HG03196 (cell line): ENCODE data around the gene NAALADL2.

Experiments used
- ATAC-seq: cut with Tn5 transposase; IDR thresholded peaks from one replicate; pipeline ENCODE4 v1.9.1; 2021; ENCODE audit not compliant: unreplicated experiment

The NAALADL2 gene

DNA sequence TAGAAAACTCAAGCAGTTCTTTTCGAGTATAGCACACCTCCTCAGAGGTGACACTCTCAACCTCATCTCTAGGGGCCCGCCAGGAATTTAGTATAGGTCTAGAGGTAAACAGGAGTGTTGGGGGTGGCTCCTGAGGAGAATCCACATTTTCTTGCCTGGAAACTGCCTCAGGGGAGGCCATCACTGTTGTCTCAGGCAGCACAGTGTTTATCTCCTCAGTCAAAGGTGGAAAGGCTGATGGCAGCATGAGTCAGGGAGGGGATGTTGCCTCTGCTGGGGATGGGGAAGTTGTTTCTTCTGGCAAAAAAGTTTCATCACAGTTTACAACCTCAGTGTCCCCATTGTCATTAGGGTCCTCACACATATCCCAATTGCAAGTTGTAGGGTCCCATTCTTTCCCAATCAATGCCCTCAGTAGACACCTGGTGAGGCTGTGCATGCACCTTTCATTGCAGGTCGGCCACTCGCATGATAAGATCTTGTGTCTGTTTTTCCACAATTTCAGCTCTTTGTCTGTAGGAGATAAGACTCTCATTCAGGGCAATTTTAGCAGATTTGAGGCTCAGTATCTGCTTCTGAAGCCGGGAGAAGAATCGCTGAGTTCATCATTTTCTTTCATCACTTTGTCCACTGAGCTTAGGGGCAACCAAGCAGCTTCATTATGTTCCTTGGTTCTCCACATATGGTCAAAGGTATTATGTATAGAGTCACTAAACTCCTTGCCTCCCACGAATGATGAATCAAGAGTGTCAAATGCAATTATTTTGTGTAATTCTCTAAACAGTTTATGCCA is 25.8 kb downstream of the NAALADL2 start:
- ATAC-seq: no peak

DNA sequence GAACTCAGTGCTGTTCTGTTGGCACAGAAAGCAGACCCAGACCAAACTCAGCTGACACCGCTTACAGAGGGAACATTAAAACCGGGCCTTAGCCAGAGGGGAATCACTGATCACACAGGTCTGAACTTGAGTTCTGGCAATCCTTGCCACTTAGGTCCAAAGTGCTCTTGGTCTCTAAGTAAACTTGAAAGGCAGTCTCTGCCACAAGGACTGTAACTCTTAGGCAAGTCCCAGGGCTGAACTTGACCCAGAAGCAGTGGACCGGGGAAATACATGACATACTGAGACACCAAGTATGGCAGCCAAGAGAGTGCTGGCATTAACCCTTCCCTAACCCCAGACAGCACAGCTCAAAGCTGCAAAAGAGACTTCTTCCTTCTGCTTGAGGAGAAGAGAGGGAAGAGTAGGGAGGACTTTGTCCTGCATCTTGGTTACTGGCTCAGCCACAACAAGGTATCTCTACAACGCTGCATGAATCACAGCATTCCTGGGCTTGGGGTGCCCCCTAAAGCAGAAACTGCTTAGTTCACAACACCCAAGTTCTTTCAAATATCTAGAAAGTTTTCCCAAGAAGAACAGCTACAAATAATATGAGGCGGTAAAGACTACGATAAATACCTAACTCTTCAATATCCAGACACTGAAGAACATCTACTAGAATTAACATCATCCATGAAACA is 32.5 kb downstream of the NAALADL2 start:
- ATAC-seq: no peak

DNA sequence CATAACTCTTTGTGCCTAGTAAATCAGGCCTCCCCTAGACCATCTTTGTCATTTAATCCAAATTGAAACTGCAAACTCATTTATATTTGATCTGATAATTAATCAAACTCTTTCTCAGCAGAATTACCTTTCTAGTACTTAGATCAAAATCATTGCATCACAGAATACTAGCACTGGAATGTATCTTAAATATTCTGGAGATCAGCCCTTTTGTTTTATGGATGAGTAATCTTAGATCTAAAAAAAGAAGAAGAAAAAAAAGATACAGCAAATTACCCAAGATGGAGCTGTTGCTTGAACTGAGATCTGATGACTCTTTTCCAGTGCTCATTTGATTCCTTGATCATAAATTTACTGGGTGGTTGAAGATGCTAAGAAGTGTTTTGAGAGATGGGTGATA is 47.9 kb downstream of the NAALADL2 start:
- ATAC-seq: no peak

DNA sequence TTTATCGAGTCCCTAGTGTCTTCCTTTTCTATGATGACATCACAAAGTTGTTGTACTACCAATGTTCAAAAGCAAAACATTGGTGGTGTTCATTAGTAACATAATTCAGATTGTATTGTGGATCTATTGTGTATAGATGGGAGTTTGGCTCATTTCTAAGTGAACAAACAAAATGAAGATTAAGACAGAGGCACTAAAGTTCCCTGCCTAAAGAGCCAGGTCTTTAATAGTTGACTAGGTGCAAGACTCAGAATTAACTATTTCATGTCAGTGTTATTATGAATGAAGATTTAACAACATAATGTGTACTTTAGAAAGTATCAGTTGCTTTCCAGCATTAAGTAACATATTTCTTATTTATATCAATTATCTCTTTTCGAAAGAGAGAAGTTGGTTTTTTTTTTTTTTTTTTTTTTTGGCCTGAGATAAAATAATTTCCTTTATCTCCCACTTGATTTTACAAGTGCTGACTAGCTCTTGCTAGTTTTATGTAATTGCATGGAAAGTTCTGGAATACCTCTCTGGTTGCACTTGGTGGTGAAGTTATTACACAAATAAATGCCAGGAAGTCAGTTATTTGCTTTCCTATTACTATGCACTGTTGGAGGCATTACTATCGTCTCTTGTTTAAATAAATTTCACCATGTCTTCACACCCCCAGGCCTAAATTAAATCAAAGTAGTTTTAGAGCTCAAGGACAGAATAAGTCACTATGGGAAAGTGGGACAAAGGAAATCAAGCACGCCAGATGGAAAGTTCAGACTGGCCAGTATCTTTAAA is 48.7 kb downstream of the NAALADL2 start:
- ATAC-seq: no peak

DNA sequence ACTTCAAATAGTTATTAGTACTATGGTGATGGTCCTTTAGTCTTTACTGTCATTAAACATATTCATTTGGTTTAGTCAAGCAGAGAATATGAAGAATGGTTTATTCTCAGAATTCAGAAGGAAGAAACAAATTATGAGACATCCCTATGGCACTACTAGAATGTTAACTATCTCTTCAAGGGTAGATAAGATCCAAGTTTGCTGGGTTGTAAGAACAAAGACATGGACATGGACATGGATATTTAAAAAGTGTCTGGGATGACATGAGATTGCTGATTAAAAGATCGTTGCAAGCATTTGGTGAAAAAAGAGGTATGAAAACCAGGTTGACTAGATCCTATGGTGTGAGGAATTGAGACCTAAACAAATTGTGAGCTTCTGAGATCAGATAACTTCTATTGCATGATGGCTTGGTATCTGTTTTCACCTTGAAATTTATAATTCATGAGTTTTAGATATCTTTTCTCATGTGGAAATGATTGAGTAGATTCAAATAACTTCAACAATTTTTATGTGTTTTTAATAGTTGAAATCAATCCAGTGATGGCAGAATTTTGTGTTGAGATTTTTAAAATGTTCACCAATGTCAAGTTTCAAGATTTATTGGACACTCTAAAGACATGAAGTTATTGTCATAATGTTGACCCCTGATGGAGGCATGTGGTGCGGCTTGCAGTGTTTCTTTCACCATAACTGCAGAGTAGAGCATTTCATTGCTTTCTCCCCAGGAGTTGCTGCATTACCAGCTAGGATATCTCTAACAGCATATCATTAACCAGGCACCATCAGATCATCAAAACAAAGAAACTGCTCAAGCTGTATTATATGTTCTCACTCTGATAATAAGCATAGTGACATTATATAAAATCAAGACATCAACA is 72.6 kb downstream of the NAALADL2 start:
- ATAC-seq: no peak

DNA sequence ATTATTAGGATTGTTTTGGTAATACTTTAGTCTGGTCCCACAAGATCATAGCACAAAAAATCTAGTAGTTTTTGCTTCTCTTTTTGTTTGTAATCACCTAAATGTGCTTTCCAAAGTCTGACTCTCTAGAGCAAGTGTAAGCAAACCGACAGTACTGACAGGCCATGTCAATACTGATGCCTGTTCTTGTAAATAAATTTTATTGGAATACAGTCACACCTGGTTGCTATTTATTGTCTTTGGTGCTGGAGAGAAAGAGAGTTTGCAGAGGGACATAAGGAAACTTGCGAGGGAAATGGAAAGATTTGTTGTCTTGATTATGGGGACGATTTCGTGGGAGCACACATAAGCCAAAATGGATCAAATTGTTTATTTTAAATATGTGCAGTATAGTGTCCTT is 77.5 kb downstream of the NAALADL2 start:
- no peak for ATAC-seq

DNA sequence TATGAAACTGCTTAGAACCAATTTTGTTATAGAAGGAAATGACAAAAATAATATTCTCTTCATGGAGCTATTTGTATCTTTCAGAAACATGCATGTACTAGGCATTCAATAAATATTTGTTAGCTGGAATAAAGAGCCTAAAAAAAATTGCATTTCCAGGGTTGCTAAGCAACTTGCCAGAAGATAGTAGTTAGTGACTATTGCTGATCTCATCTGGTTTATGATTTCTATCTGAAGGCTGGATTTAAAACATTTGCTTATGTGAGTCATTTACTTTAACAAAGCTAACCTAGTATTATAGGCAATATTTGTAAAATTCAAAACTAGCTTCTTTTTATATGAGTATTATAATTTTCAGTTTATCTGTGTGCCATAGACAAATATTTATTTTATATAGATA is 78.3 kb downstream of the NAALADL2 start:
- no peak for ATAC-seq

DNA sequence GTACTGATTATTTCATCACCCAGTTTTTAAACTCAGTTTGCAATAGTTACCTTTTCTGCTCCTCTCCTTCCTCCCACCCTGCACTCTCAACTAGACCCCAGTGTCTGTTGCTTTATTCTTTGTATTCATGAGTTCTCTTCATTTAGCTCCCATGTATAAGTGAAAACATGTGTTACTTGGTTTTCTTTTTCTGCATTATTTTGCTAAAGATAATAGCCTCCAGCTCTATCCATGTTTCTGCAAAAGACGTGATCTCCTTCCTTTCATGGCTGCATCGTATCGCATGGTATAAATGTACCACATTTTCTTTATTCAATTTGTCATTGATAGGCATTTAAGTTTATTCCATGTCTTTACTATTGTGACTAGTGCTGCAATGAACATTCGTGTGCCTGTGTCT is 79.0 kb downstream of the NAALADL2 start:
- ATAC-seq: no peak

DNA sequence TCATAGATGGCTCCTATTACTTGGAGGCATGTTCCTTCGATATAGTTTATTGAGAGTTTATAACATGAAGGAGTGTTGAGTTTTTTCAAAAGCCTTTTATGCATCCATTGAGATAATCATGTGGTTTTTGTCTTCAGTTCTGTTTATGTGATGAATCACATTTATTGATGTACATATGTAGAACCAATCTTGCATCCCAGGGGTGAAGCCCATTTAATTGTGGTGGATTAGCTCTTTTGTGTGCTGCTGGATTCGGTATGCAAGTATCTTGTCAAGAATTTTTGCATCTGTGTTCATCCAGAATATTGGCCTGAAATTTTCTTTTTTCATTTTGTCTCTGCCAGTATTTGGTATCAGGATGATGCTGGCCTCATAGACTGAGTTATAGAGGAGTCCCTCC is 81.0 kb downstream of the NAALADL2 start:
- ATAC-seq: no peak

DNA sequence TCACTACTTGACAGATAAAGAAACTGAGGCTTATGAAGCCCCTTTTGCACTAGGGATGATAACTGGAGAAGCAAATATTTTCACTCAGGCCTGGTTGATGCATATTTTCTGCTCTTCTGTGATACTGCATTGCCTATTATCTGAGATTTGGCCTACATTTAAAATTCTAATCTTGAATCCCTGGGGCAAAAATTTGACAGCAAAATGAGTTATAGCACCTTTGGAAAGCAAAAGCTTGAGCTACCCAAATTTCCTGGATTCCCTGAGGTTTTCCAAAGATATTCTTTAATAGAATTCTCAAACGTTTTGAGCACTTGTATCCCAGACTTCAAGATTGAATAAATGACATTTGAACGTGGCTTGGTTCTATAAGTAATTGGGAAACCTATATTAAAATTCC is 86.1 kb downstream of the NAALADL2 start:
- no peak for ATAC-seq

DNA sequence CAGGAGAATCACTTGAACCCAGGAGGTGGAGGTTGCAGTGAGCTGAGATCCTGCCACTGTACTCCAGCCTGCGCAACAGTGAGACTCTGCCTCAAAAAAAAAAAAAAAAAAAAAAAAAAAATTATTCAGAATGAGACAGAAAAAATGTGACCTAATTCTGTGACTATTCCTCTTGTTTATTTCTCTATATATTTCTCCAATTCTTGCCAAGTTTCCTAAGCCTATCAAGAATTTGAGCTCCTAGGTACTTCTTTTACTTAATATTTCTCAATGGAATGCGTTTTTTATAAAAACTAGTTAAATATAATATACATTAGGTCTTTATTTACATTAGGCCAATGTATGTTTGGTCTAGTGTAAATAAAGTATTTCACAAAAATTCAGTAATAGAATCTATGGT is 86.8 kb downstream of the NAALADL2 start:
- no peak for ATAC-seq

DNA sequence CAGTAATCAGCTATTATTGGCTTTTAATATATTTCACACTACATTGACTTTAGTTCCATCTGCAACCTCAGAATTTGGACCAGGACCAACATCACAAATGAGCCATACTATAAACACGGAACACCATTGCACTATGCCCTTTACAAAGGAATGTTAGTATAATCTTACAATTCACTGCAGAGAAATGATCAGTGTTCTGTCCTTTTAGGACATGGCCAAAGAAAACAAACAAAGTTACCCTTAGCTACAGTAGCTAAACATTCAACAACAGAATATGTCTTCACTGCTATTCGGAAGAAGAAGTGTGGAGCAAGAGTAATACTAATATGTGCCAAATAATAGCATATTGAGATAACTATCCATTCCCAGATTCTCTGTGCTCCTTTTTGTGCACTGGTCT is 90.4 kb downstream of the NAALADL2 start:
- ATAC-seq: no peak

DNA sequence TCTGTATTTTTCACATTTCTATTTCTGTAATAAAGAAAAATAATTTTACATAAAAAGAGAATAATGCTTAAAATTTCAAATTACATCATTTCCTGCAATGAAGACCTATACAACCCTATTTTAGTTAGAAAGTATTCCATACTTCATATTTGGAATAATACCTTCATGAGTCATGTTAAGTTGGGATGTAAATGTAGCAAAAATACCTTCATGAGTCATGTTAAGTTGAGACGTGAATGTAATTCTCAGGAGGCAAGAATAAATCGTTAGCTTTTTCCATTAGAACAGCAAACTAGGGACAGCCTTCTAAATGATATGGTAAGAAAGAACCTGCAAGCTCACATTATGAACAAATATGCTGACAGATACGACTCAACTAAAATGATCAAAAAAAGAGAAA is 91.9 kb downstream of the NAALADL2 start:
- no peak for ATAC-seq

DNA sequence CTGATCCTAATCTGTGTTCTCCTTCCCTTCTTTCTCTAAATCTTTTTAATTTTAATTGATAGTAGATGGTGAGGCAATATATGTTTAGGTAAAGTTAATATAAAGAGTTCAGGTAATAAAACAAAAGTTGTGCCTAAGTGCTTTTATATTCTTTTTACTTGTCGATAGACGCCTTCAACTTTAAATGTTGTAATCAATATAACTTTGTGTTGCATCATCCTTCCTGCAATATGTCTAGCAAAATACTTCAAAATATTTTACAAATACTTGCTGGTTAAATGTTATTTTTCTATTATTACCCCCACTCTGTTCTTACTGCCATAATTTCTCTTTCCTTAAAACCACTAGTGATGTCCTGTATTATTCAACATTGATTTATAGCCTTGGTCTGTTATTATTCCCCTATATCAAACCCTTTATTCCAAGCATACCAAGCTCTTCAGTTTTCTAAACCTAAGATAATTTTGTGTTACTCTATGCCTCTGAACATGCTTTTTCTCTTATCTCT is 92.4 kb downstream of the NAALADL2 start:
- no peak for ATAC-seq

DNA sequence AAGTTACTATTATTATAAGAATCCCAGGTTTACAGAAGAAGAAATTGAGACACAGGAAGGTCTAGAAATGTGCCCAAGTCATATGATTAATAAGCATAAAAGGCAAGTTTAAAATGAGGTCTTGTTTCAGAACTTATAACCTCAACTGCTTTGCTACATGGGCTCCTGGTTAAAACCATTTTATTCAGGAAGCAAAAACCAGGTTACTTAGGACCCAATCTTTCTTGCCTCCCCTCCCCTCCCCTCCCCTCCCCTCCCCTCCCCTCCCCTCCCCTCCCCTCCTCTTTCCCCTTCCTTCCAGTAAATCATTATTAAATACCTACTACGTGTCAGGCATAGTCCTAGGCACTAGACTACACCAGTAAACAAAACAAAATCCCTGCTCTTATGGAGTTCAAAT is 93.9 kb downstream of the NAALADL2 start:
- ATAC-seq: no peak

DNA sequence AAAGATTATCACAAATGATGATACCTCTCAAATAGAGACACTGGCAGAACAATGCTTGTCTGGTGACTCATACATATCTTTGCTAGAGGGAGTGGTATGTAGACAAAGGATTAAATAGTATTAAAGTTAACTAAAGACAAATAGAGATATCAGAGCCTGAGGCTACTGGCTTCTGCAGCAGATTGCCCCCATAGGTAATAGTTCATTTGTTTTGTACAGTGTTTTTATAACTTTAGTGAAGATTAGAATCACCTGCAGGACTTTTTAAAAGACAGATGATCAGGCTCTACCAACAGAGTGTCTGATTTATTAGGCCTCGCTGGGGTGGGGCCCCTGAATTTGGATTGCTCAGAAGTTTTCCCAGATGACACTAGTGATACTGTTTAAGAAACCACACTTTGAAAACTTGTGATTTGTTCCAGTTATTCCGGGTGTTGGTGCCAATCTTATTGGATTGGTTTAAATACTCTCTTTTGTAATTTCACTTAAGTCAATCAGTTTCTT is 96.4 kb downstream of the NAALADL2 start:
- ATAC-seq: no peak

DNA sequence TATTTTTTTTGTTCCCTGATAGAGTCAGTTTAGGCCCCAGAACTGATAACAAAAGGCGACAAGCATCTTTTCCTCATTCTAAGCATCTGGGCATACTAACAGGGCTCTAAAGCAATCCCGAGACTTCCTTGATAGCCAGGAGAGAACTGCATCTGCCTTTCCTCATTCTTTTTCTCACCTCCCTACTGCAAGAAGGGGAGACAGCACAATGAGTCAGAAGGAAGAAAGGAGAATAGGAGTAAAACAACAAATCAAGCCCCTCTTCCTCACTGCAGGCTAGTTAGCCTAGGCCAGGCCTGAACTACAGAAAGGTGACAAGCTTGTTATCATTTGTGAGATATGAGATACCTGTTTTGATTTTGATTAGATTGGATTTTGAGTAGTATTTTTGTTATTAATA is 97.9 kb downstream of the NAALADL2 start:
- ATAC-seq: no peak

DNA sequence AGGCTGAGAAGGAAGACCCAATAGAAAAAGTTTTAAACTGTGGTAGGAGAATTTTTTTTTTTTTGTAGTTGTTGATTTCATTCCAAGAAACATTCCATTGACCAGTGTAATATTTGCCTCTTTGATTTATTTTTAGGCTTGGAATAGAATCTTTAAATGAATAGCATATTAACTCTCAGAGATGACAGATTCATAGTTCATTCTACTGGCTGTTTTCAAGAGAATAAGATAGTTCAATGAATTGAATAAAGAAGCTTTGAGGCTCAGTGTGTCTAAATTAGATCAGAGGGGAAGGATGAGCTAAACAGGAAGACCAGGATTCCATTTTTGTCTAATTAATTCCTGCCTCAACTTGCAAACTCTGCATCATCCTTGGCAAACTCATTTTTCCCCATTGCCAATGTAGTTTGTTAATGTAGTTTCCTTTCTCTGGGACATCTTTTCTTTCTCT is 98.4 kb downstream of the NAALADL2 start:
- ATAC-seq: no peak

DNA sequence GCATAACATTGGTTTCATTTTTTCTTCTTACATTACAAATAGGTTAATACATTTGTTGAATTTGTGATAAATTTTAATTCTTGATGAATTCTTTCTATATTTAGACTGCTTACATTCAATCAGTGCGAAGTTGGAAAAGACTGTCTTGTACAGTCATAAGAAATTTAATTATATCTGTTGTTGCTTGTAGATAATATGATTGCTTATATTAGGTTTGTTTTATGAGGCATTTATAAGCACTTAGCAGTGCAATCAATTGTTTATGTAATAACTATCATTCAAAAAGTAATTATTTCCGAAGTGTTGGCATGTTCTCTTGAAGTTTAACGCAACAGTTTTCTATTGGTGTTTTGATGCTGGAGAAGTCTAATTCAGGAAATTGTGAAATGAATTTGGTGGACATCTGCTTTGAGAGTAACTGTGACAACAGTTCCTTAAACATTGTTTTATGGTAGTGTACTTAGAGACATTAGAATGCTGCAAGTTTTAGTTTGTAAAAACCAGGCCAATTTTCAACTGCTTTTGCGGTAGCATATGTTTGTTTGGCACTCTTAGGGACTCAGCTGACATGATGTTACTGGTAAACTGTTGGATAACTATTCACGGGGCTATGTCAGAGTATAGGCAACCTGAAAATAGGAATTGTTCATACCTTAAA is 99.7 kb downstream of the NAALADL2 start:
- ATAC-seq: no peak

DNA sequence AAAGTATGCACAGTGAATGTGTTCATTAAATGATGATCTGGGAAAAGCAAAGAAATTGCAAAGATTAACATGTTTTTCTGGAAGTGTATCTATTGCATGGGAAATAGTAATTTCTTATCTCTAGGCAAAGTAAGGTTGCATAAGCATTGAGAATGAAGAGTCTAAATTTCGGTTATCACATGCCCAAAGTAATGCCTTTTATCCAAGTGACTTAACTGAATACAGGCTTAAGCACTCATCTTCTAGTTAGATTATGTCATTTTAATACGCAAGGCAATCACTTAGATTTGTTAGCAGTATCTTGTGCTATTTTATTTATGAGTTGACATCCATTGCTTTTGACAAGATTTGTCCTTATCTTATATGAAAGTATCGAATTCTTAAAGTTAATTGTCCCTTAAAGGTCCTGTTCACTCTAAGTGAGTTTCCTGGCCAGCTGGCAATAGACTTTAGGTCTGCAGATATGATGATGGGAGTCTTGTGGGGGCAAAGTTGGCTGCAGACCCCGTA is 100.5 kb downstream of the NAALADL2 start:
- ATAC-seq: no peak
